Stimulated activated naive CD4-positive, alpha-beta T cell treated with Interleukin-2 at 50 U/mL for 16 hours (primary cell): ENCODE data around the gene CDKN2B.
A peak's percentile ranks its signal among the peaks of the same experiment; 100 is the strongest.
"Not testable (repeated sequence)": the region's sequence is repeated elsewhere in the genome, so short reads cannot be mapped to it uniquely, and the experiment has no call there.

Source experiments
- DNase-seq: peaks from one replicate; lab custom pipeline; 2025; lab: John Stamatoyannopoulos, UW

The CDKN2B gene

DNA sequence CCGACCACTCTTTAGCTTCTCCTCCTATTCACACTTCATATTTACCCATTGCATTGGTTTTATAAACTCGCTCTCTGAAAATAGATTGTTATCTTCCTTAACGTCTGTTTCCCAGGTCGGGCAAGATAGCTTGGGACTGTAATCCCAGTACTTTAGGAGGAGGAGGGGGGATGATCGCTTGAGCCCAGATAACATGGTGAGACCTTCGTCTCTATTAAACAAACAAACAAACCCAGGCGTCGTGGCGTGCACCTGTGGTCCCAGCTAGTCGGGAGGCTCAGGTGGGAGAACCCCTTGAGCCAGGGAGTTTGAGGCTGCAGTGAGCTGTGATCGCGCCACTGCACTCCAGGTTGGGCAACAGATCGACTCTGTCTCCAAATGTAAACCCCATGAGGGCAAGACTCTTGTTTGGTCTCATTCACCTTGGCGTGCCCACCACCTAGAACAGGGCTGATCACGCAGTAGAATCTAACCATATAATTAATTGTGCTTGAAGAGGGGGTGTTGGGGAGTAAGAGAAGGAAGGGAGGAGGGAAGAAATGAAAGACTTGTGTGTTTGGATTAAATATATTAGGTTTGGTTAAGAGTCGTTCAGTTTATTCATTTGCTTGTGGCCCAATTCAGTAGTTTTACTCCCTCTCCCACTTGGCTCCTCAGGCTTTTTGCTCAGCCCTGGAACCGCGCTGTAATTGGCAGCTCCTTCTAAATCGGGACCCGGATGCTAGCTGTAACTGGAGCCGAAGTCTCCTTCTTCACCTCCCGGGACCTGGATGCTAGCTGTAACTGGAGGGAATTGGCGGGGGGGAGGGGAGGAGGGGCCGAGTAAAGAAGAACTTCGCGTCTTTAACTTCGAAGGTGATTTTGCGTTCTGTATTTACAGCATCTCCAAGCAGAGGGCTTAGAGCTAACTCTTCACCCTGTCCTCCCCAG lies 39.8 kb downstream of the CDKN2B start:
- DNase-seq: no peak

DNA sequence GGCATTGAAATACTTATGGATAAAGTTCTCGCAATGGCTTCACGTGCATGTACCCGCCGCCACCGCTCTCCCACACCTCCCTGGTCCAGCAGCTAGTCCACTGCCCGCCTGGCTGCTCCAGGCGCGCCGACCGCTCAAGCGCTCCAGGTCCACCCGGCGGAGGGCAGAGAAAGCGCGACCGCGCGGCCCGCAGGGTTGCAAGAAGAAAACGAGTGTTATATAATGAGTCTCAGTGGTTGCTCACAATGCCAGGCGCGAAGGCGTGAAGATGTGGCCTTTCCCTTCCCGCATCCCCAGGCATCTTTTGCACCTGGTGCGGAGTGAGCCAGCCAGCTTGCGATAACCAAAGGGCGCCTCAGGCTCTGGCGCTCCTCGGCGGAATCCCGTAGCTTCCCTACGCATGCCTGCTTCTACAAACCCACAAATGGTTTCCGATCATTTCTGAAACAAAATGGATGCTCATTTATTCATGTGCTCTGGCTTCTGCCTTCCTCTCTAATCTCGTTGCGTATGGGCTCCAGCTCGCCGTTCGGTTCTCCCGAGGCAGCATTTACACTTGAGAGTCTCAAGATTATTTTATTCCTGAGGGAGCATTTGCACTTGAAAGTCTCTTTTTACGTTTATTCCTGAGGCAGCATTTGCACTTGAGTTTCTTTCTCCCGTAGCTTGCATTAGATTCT lies 40.6 kb downstream of the CDKN2B start:
- DNase-seq: no peak

- no peak for DNase-seq
Observed at GRCh38 chr9:21967702-21968101, 41.4 kb downstream of the CDKN2B start.

DNA sequence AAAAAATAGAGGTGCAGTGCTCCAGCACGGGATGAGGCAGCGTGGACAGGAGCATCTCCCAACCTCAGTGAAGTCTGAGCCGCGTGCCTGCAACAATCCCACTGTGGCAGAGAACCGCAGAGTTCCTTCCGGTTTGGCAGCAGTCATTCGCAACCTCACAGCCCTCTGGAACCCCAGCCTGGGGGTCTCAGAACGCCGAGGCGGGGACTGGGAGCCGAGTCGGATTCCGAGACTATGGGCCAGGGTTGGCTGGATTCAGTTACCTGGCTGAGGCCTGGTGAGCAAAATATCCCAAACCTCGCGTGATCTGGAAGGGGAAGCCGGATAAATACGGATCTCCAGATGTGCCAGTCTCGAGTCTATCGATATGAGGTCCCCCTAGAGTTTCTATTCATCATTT lies 41.9 kb downstream of the CDKN2B start:
- no peak for DNase-seq

- DNase-seq: no peak
Observed at GRCh38 chr9:21966140-21966851, 42.8 kb downstream of the CDKN2B start.

DNA sequence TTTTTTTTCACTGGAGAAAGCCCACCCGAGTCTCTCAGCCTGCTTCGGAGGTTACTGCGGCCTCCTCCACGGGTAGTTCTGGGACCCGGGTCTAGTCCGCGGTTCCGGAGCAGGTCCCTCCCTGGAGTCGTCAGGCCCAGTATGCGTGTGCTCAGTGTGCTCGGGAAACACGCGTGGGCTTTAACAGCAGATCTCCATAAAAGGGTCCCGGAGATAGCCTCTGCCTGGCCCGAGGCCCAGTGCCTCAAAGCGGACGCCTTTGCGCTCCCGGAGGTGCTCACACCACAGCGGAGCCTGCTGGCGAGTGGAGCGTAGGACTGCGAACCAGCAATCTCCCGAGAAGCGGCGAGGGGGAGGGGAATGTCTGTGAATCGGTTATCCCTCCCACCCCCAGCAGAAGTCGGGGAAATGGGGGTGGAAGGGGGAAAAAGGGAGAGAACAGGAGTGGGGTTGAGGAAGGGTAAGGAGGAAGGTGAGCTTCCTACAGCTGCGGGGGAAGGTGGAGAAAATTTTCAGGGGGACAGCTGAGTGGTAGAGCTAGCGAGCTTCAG lies 43.6 kb downstream of the CDKN2B start:
- peak; percentile 18 for DNase-seq

- peak; percentile 61 for DNase-seq
Observed at GRCh38 chr9:21964925-21965385, 44.1 kb downstream of the CDKN2B start.

DNA sequence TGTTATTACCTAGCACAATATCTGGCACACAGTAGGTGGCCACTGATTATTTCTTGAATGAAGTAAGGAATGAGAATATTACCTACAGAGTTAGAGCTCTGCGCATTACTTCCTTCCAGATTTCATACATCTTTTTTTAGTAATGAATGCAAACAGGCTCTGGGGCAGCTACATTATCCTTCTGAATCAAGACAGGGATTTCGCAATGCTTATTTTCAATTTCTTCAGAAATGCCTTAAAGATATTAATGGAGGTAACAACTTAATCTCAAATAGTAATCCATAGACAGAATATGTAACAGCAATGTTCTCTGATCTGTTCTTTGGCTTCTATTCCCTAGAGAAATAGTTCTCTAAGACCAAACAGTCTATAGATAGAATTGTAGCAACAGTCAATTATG lies 47.5 kb downstream of the CDKN2B start:
- no peak for DNase-seq

DNA sequence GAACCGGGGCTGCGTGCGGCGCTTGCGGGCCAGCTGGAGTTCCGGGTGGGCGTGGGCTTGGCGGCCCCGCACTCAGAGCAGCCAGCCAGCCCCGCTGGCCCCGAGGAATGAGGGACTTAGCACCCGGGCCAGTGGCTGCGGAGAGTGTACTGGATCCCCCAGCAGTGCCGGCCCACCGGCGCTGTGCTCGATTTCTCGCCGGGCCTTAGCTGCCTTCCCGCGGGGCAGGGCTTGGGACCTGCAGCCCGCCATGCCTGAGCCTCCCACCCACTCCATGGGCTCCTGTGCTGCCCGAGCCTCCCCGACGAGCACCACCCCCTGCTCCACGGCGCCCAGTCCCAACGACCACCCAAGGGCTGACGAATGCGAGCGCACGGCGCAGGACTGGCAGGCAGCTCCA lies 49.8 kb downstream of the CDKN2B start:
- not testable (repeated sequence) for DNase-seq

DNA sequence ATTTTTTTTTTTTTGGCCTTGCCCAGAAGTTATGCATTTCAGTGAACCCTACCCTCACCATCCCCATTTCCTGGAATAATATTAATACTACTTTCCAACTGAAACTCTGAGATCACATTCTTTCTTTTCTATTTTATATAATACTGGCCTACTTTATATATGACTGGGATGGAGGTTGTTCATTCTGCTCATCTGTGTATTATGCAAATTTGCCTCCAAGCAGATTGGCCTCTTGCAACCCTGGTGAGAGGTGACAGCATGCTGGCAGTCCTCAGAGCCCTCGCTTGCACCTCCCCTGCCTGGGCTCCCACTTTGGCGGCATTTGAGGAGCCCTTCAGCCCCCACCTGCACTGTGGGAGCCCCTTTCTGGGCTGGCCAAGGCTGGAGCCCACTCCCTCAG lies 50.3 kb downstream of the CDKN2B start:
- DNase-seq: no peak
